Right lung (tissue), 5 donors: ENCODE data around the gene UNK. TPM values are rescaled to one million over a fixed set of nuclear protein-coding genes. Genes with fewer than 3 reads are reported as not detected.
"Not testable (repeated sequence)": the region's sequence is repeated elsewhere in the genome, so short reads cannot be mapped to it uniquely, and the experiment has no call there.

Source experiments
- DNase-seq, 2 donors: peaks; one replicate each; pipeline ENCODE4 v3.0.0-alpha.2; 2013
- polyA plus RNA-seq, 5 donors: library from polyadenylated mRNA; unstranded; fragments of 120-200 nt; gene quantifications; one replicate each; pipeline versions ENCODE4 v1.2.1 to v1.2.3, GENCODE V29; 2013; ENCODE audit warnings: inconsistent platforms in 1 of 5, low replicate concordance in 1 of 5; ENCODE audit not compliant: insufficient read length in 5 of 5, insufficient read depth in 1 of 5

UNK gene
- polyA plus RNA-seq, 5 donors: 39.6 to 52.3 (median 46.7) TPM

DNA sequence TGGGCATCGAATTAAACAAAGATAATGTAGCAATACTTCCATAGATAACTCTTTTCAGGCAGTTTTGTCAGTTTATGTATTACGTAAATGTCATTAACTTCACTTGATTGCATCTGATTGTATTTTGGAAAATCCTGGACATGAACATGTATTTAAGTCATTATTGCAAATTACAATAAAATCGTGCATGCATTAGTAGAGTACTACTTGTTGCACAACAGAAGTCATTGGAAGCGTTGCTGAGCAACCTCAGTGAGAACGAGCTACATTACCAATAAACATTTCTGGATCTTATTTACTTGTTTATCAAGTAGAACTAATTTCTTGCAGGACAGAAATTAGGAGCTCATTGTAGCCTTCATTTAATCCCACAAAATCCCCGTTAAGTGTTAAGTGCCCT lies 6.6 kb downstream of the UNK start:
- peak; percentile 64 to 80 for DNase-seq

DNA sequence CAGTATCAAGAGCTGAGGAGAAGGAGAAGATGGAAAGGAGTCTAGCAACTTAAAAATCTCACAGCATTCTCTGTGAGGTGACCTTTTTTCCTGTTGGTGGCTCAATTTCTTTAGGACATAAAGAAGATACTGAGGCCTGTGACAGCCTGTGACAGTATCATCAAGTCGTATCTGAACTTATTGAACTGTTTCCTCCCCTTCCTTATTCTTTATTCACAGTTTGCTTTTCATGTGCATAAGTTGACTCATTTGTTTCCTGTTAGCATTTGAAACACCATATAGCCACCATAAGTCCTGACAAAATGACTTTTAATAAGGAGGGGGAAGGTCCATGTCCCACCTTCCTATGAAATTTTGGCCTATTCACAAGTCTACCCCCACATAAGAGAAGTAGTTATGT lies 8.9 kb downstream of the UNK start:
- DNase-seq: no peak

DNA sequence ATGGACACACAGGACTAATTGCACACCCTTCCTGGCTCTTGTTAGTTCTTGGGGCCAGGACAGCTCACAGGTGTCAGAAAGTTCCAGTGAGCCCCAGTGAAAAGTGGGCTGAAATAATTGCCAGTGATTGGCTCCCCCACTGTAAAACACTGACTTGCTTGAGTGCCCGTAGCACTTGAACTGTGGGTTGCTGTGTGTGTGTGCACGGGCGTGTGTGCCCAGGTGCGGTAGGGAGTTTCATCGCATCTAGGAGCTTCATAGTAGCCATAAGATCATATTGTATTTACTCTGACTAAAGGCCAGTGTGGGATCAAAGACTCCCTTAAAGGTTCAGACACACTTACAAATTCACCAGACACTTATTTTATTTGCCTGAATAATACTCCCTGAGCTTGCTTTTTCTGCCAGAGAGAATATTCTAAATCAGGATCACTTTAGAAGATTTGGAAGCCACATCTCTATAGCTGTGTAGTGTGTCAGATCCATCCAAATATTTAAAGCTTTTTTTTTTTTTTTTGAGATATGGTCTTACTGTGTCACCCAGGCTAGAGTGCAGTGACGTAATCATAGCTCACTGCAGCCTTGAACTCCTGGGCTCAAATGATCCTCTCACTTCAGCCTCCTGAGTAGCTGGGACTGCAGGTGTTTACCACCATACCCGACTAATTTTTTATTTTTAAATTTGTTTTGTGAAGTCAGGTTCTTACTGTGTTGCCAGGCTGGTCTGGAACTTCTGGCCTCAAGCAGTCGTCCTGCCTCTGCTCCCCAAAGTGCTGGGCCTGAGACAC lies 11.4 kb downstream of the UNK start:
- DNase-seq: no peak

DNA sequence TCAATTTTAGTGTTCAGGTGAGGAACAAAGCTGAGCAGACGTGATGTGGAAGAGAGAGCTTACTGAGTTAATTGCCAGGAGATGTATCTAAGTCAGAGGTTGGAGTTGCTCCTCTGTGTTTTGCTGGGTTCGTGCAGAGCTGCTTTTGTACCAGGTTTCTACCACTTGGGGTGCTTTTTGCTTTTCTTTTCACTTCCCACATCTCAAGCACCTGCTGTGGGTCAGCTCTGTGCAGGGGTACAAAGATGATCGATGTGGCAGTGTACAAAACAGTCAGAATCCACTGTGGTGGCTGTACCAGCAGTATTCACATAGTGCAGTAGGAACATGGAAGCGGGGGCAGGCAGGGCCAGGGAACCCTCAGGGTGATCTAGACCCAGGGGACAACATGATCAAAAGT lies 14.8 kb downstream of the UNK start:
- no peak for DNase-seq

DNA sequence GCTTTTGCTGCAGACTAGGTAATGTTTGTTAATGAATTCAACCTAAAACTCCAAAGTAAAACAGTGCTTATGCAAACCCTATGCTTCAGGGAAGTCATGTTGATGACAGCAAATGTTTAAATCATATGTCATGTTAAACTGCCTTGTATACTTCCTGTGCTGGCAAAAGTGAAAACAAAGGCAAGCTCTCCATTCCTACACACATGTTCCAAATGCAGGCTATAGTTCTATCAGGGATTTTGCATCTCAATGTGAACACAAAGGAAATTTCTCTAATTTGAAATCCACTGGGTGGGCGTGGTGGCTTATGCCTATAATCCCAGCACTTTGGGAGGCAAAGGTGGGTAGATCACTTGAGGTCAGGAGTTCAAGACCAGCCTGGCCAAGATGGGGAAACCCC lies 19.3 kb downstream of the UNK start:
- DNase-seq: no peak

DNA sequence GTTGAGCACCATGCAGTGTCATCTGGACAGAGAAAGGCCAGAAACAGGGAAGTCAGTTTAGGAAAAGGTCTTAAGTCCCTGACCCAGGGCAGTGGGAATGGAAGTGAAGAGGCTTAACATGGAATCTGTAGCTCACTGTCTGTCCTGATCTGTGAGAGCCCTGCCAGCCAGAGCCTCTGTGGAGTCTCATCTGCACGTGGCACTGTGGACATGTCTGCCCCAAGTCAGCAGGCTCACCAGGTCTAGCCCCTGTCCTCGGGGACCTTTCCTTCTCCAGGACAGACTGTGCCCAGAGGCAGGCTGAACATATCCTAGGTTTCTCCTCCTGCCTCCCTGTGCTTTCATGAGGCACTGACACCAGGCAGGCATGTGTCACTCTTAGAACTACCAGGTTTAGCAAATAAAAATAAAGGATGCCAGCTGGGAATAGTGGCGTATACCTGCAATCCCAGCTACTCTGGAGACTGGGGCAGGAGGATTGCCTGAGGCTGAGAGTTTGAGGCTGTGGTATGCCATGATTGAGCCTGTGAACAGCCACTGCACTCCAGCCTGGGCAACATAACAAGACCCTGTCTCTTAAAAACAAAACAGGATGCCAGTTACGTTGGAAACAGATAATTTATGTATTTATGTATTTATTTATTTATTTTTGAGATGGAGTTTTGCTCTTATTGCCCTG lies 22.4 kb downstream of the UNK start:
- DNase-seq: no peak

DNA sequence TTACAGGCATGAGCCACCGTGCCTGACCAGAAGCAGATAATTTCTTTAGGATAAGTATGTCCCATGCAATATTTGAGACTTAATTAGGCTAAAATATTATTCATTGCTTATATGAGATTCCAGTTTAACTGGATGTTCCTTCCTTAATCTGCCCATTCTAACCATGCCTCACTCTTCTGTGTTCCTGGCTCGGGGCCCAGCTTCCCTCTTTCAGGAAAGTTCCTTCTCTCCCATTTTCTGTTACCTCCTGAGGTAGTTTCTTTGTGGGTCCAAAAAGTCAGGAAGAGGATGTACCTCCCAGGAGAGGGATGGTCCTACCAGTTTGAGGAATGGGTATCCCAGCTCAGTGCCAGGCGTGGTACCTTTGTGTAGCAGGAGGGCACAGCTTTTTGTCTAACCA lies 23.3 kb downstream of the UNK start:
- DNase-seq: no peak

DNA sequence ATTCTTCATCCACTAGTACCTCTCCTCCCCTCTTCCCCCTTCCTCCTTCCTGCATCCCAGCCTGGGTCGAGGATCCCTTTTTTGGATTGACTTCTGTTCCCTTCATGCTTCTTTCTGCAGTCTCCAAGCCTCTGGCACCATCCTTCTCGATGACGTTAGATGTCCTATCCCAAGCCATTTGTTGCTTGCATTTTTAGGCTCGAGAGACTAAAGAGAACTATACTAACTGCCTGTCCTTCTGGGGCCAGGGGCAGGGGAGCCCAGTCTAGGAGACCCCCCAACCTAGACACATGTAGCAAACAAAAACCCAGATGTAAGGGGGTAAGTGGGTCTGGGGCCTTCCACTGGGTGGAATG lies 23.9 kb downstream of the UNK start:
- no peak for DNase-seq

DNA sequence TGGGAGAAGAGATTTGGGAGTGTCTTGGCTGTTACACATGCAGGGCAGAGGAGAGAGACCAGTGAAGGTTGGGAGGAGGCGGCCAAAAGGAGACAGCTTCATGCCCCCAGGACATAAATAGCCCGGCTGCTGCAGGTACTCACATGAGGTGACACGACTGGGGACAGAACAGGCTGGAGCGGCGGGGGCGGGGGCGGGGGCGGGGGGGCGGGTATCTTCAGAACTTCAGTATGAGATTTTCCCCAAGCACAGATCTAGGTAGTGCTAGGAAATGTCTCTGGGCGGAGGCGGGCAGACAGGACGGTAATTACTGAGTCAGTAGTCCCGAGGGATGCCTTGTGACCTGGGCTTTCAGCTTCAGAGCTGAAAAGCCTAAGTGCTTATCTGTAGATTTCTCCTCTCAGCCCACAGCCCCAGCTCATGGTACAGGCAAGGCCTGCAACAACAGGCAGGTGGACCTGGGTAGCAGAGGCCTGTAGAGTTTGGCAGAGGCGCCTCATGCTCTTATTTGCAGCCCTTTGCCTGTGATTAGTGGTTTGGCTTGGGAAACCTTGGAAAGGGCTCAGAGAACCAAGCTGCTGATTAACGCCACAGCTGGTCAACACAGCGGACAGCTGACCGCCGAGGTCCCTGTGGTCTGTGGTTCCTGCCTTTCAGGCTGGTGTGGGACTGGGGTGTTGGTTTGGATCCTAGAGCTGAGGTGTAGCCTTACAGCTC lies 24.5 kb downstream of the UNK start:
- no peak for DNase-seq

DNA sequence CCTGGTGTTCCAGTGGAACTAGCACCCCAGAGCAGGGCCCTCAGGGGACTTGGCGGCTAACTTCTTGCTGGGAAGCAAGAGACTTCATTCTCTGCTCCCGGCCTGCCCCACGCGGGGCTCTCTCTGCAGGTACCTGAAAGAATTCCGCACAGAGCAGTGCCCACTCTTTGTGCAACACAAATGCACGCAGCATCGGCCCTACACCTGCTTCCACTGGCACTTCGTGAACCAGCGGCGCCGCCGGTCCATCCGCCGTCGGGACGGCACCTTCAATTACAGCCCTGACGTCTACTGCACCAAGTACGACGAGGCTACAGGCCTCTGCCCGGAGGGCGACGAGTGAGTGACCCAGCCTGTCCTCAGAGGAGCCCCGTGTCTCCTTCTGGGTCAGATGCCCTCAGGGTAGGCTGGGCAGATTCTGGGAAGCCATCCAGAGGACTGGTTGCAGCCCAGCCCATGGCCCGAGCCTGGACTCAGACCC lies 25.1 kb downstream of the UNK start:
- no peak for DNase-seq

DNA sequence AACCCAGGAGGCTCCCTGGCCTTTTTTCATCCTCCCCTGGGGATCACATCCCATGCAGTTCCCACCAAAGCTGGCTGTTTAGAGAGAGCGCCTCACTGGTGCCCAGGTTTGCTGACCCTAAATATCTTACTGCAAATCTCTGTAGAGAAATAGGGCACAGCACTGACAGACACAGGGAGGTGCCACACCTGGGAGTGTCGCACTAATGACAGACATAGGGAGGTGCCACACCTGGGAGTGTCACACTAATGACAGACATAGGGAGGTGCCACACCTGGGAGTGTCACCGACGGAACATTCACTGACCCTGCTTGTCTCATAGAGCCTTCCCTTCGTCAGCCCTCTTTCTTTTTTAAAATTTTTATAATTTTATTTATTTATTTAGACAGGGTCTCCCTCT lies 25.6 kb downstream of the UNK start:
- DNase-seq: no peak

DNA sequence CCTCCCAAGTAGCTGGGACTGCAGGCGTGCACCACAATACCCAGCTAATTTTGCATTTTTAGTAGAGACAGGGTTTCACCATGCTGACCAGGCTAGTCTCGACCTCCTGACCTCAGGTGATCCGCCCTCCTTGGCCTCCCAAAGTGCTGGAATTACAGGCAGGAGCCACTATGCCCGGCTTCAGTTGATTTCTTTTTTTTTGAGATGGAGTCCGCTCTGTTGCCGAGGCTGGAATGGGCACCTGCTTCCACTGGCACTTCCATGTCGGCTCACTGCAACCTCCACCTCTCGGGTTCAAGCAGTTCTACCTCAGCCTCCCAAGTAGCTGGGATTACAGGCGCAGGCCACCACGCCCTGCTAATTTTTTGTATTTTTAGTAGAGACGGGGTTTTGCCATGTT lies 26.1 kb downstream of the UNK start:
- not testable (repeated sequence) for DNase-seq

DNA sequence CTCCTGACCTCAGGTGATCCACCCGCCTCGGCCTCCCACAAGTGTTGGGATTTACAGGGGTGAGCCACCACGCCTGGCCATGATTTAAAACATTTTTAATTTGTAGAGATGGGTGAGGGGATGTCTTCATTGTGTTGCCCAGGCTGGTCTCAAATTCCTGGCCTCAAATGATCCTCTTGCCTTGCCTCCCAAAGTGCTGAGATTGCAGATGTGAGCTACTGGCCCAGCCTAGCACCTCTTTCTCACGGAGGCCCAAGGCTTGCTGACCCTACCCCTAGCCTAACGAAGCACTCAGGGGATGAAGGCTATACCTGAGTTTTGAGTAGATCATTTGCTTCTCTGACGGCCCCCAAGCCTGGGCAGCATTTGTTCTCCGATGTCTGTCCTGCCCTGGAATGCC lies 26.6 kb downstream of the UNK start:
- no peak for DNase-seq

DNA sequence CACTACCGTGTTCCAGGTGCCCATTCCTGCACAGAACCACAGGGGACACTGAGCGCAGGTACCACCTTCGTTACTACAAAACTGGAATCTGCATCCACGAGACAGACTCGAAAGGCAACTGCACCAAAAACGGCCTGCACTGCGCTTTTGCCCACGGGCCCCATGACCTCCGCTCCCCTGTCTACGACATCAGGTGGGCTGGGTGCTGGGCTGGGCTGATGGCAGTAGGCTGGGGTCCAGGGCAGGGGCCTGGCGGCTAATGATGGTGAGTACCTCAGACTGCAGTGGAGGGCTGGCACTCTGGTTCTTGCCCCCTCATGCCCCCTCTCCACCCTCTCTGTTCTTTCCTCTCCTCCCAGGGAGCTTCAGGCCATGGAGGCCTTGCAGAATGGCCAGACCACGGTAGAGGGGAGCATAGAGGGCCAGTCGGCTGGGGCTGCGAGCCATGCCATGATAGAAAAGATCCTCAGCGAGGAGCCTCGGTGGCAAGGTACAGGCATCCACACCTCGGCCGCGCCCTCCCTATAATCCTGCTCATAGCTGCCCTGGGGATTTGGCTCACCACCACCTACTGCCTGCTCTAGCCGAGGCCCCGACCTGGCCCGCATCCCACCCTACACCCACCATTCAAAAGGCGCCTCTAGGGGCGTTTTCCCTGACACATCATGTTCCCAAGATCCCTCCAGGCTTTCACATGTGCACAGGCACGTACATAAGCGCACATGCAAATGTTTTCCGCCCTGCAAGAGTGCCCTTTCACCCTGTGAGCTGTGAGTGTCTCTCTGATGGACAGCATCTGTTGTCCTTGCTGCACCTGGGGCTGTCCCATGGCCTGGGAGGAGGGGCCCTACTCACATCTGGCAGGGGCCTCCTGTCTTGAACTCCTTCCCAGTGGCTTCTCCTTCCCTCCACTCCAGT lies 27.7 kb downstream of the UNK start:
- DNase-seq: no peak

DNA sequence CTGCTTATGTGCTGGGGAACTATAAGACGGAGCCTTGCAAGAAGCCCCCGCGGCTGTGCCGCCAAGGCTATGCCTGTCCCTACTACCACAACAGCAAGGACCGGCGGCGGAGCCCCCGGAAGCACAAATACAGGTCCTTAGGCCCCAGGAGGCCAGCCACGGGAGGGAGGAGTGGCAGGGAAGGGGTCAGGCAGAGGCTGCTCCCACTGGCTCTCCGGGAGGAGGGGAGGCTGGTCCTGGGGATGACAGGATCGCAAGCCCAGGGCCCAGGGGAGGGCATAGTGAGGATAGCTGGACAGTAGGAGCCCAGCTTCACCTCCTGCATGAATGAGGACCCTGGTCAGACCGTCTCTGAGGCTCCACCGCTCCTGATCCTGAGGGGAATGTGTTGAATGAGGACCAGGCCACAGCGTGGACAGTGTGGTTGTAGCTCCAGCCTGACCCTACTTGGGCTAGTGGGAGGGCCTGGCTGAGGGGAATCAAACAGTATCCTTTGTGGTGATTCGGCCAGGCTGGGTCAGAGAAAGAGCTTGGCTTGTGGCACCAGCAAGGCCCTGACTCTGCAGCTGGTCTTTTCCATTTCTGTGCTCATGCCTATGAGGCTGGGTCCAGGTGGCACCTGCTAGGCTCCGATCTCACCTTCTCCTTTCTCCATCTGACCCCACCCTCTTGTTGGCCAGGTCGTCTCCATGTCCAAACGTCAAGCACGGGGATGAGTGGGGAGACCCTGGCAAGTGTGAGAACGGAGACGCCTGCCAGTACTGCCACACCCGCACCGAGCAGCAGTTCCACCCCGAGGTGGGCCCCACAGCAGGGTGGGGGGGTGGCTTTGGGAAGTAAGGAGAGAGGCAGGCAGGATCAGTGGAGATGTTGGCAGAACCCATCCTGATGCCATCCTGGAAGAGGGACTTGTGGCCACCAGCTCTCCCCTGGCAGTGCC lies 28.7 kb downstream of the UNK start:
- DNase-seq: no peak

DNA sequence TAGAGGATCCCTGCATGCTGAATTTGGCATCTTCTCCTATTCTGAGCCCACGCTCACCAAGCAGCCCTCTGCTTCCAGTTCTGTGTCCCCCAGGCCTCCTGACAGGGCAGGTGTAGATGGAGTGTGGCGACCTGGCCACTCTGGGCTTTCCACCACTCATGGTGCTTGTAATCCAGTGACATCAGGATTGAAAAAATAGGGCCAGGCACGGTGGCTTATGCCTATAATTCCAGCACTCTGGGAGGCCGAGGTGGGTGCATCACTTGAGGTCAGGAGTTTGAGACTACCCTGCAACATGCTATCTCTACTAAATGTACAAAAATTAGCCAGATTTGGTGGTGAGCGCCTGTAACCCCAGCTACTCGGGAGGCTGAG lies 29.4 kb downstream of the UNK start:
- no peak for DNase-seq

DNA sequence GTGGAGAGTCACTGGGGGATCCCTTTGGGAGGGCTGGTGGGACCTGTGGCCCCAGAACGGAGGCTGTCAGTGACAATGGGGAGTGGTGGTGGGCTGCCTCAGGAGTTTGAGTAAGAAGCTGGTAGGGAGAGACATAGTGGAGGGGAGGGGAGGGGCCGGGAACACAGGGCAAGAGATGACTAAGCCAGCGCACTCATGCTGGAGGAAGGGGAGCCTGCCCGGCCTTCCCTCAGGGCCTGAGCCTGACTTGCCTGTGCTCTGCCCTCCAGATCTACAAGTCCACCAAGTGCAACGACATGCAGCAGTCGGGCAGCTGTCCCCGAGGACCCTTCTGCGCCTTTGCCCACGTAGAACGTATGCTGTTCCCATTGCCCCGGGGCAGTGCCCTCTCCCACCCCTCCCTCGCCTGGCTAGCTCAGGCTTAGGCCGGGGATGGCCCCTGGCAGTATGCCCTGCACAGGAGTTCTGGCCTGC lies 30.3 kb downstream of the UNK start:
- DNase-seq: no peak

DNA sequence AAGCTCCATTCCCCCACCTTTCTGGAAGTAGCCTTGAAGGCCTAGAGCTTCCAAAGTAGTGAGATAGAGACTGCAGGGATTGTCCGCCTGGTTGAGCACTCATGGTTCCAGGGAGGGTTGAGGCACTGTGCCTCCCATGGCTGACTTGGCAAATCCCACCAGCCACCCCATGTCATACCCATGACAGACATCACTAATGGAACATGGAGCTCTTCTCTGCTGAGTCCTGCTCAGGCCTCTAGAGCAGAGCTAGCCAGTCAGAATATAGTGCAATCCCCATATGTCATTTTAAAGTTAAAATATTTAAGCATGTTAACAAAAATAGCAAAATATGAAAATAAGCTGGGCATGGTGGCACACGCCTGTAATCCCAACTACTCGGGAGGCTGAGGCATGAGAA lies 30.8 kb downstream of the UNK start:
- no peak for DNase-seq

DNA sequence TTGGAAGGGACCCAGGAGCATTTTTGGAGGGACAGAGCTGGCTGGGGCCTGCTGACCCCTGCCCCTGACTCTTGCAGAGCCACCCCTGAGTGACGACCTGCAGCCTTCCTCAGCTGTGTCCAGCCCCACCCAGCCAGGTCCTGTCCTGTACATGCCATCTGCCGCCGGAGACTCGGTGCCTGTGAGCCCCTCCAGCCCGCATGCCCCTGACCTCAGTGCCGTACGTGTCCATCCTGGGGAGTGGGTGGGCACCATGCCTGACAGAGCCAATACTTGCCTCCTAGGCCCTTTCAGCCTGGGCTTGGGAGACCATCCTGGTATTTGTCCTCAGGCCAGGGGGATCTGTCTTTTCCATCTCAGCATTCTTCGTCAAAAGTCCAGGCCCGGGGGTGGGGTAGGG lies 32.1 kb downstream of the UNK start:
- no peak for DNase-seq

DNA sequence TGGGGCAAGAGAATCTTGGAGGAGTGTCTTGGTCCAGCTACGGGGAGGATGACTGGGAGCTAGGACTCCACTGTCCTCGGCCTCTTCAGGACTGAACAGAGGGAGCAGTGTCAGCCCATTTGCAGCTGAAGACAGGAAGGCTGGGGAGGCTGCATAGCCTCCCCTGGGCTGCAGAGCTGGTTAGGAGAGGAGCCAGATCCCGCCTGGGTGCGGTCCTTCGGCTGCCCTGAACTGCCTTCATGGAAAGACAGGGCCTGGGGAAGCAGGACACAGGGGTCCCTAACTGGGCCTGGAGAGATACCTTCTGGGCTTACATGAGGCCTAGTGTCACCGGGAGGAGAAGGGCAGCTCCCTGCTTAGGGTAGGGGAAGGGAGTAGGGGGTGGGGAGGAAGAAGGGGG lies 33.0 kb downstream of the UNK start:
- DNase-seq: no peak
